HG03439 (cell line): ENCODE measurements around the gene THTPA.

Experiments used
- ATAC-seq: cut with Tn5 transposase; IDR thresholded peaks from one replicate; pipeline ENCODE4 v1.9.1; 2021; ENCODE audit warnings: mild to moderate bottlenecking, moderate library complexity; ENCODE audit not compliant: unreplicated experiment

THTPA gene

GRCh38 chr14:23550131-23550811 lies 5.8 kb upstream of the THTPA start:
- no peak for ATAC-seq

- no peak for ATAC-seq
These were observed 5.2 kb upstream of the THTPA start for GRCh38 chr14:23550812-23551265.

GRCh38 chr14:23551266-23552028 lies 4.6 kb upstream of the THTPA start, which contains the start of gene ZFHX2:
TSS of gene ZFHX2 (minus strand) at chr14:23551765. CDS start at chr14:23535325, 16,440 bp downstream.
- ATAC-seq: peak; percentile 46

GRCh38 chr14:23555533-23555881 lies 564 bp upstream of the THTPA start:
- ATAC-seq: no peak

- no peak for ATAC-seq
These were observed 799 bp downstream of the THTPA start for GRCh38 chr14:23556700-23557440.

- no peak for ATAC-seq
These were observed 1.4 kb downstream of the THTPA start for GRCh38 chr14:23557521-23557920.

GRCh38 chr14:23557946-23558345 lies 1.9 kb downstream of the THTPA start:
- ATAC-seq: no peak

- ATAC-seq: no peak
These were observed 2.4 kb downstream of the THTPA start for GRCh38 chr14:23558346-23559009.

- ATAC-seq: no peak
These were observed 3.2 kb downstream of the THTPA start for GRCh38 chr14:23559010-23559925.

GRCh38 chr14:23559926-23560520 lies 4.0 kb downstream of the THTPA start:
- no peak for ATAC-seq

GRCh38 chr14:23561259-23561658 lies 5.2 kb downstream of the THTPA start:
- ATAC-seq: no peak

- ATAC-seq: no peak
These were observed 6.1 kb downstream of the THTPA start for GRCh38 chr14:23561873-23562821.

- ATAC-seq: no peak
These were observed 6.9 kb downstream of the THTPA start for GRCh38 chr14:23562822-23563472.

- ATAC-seq: no peak
These were observed 7.6 kb downstream of the THTPA start for GRCh38 chr14:23563473-23564180.

- ATAC-seq: no peak
These were observed 8.2 kb downstream of the THTPA start for GRCh38 chr14:23564181-23564812.

- ATAC-seq: no peak
These were observed 8.8 kb downstream of the THTPA start for GRCh38 chr14:23564876-23565275.

- ATAC-seq: no peak
These were observed 9.6 kb downstream of the THTPA start for GRCh38 chr14:23565626-23566025.
